ENCODE measurements around the gene FOXP1. TPM values are rescaled to one million over a fixed set of nuclear protein-coding genes. Genes with fewer than 3 reads are reported as not detected.

Gene FOXP1
- total RNA-seq, 4 donors from 2014 or later = 13.2 to 46.6 (median 29.2) TPM

DNA sequence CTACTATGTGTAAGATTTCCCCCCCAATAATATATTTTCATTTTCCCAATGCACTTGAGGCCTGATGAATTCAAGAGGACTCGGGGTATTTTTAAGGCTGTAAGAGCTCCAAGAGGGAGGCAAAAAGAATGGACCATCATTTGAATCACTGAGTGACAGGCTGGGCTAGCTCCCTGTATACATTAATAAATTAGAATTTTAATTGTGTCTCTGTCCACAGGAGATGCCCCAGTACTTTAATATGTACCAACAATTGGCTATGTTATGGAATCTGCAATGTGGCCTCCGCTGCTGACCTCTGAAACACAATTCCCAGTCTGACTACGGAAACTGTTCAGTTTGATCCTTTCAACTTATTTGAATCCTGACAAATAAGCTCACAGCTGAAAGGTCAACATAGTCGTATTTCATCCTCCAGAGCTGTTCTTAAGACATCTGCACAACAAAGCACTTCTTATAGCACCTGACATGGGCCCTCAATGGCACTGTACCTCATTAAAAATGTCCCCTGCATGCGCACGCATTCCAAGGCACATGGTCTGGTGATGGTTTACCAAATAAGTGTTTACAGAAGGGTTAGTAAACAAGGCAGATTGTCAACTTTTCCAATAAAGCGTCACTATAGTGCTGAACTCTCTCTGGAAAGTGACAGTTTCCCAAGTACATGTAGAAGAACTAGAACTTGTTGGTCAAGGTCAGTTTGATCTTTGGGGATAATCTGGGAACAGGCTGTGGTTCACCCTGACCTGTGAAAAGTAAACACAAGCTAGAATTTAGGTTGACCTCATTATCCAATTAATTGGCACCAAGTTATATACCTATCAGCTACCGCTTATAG lies 472.9 kb downstream of the FOXP1 start:
- no peak for ATAC-seq
- TF ChIP-seq CTCF (IDR thresholded peaks at IDR 0.05 in 4 of 5, conservative IDR thresholded peaks at IDR 0.05 in 1 of 5) (no peak), POLR2A (IDR thresholded peaks at IDR 0.05) (no peak)
- intact Hi-C loops (cut with DNase I; ENCODE audit: low total_unique reads) = no loop called here
- no peak for DNase-seq
- H3K36me3 ChIP-seq = no peaks in the 10 kb centered on the region
- no peak overlapping the region for H3K27ac ChIP-seq
- H3K9me3 ChIP-seq = no peaks in the 10 kb centered on the region
- H3K4me3 ChIP-seq = no peak overlapping the region
- H3K27me3 ChIP-seq = no peaks in the 10 kb centered on the region
- in situ Hi-C loops (cut with MboI; ENCODE audit: low sequenced_read_pairs in 4 of 4) = no loop called here
- no peaks in the 10 kb centered on the region for H3K4me1 ChIP-seq

GRCh38 chr3:71109977-71110285 lies 473.6 kb downstream of the FOXP1 start:
- H3K36me3 ChIP-seq = no peaks in the 10 kb centered on the region
- no peak overlapping the region for H3K27ac ChIP-seq
- intact Hi-C loops (cut with DNase I; ENCODE audit: low total_unique reads) (no loop called here), in situ Hi-C loops (cut with MboI; ENCODE audit: low sequenced_read_pairs in 4 of 4) (no loop called here)
- ATAC-seq (no peak), DNase-seq (no peak)
- no peaks in the 10 kb centered on the region for H3K9me3 ChIP-seq
- H3K4me1 ChIP-seq = no peaks in the 10 kb centered on the region
- no peaks in the 10 kb centered on the region for H3K27me3 ChIP-seq
- no peak for TF ChIP-seq CTCF (IDR thresholded peaks at IDR 0.05 in 4 of 5, conservative IDR thresholded peaks at IDR 0.05 in 1 of 5)
- TF ChIP-seq POLR2A (IDR thresholded peaks at IDR 0.05) = no peak
- H3K4me3 ChIP-seq = no peak overlapping the region

DNA sequence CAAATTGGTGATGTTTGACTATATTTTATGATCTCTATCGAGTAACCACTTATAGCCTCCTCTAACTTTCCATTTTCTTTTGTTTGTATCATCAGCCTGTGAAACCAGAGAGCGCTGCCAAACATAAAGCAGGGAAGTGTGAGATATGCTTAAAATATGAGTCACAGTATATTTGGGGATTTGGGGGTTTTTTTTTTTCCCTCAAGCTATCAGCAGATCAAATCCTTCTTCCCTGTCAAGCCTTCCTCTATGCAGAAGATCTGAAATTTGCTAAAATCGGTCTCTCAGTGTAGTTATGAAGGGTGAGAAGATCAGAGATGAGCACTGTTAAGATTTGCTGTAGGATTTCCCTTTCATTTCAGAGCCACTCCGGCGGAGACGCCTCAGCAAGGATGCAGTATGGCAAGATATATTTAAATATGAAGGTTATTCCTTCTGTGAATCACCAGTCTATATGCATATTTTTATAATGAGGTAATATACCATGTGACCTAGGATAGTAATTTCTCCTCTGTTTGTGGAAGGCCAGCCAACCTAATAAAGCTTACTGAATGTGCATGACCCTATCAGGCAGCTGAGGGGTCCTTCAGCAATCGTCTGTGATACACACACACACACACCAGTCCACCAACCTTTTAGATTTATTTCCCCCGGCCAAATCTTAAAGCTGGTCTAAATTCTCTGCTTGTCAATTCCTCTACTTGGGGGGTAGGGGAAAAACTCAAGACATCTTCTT lies 474.1 kb downstream of the FOXP1 start:
- Histone ChIP-seq H3K4me1 (no peaks in the 10 kb centered on the region), H3K27ac (no peak overlapping the region), H3K27me3 (no peaks in the 10 kb centered on the region), H3K9me3 (no peaks in the 10 kb centered on the region), H3K4me3 (no peak overlapping the region), H3K36me3 (no peaks in the 10 kb centered on the region)
- ATAC-seq = no peak
- in situ Hi-C loops (cut with MboI; ENCODE audit: low sequenced_read_pairs in 4 of 4) = no loop called here
- no peak for TF ChIP-seq POLR2A (IDR thresholded peaks at IDR 0.05)
- no peak for TF ChIP-seq CTCF (IDR thresholded peaks at IDR 0.05 in 4 of 5, conservative IDR thresholded peaks at IDR 0.05 in 1 of 5)
- DNase-seq = no peak
- intact Hi-C loops (cut with DNase I; ENCODE audit: low total_unique reads) = no loop called here

DNA sequence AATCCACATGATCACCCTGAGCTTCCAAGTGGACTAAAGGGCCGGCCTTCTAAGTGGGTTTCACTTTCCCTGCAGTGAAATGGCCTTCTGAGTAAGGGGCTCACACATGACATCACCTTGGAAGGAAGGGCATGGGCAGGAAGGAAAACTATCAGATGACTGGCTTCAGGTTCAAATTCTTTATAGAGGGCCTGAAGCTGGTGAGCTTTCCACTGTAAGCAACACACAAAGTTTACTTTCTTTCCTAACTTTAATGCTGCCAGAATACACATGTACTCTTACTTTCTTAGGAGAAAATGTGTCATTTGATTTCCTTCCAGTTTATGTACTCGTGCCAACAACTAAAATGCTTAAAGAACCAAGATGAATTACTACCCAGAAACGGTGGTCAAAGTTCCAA lies 475.6 kb downstream of the FOXP1 start:
- Histone ChIP-seq H3K4me1 (peaks cover 0 to 10% of the 10 kb centered on the region in 2 donors), H3K36me3 (no peaks in the 10 kb centered on the region), H3K27ac (peak overlapping the region in 1 of 4 donors; percentile 28), H3K4me3 (no peak overlapping the region), H3K27me3 (no peaks in the 10 kb centered on the region), H3K9me3 (no peaks in the 10 kb centered on the region)
- TF ChIP-seq POLR2A (IDR thresholded peaks at IDR 0.05) (no peak), CTCF (IDR thresholded peaks at IDR 0.05 in 4 of 5, conservative IDR thresholded peaks at IDR 0.05 in 1 of 5) (no peak)
- DNase-seq (no peak), ATAC-seq (no peak)
- intact Hi-C loops (cut with DNase I; ENCODE audit: low total_unique reads) = no loop called here
- in situ Hi-C loops (cut with MboI; ENCODE audit: low sequenced_read_pairs in 4 of 4) = no loop called here
